Sciatic nerve (tissue), 2 donors: ENCODE results near the gene SLC35E4. TPM values are rescaled to one million over a fixed set of nuclear protein-coding genes. Genes with fewer than 3 reads are reported as not detected.
"Not testable (repeated sequence)": the region's sequence is repeated elsewhere in the genome, so short reads cannot be mapped to it uniquely, and the experiment has no call there.

ENCODE experiments used
- ATAC-seq: fragments of 200-7000 bp; cut with Tn5 transposase; one replicate; pipeline ENCODE4 v1.9.1; 2020; ENCODE audit warnings: mild to moderate bottlenecking, moderate library complexity
- DNase-seq: peaks from one replicate; pipeline ENCODE4 v3.0.0-alpha.2; 2020; ENCODE audit warnings: low spot score
- intact Hi-C: fragments of 100-400 bp; cut with DNase I; formaldehyde crosslinking; loops from one replicate; pipeline ENCODE4 v1.14.2; 2022
- total RNA-seq: library from RNA; stranded (reverse); fragmentation: NEBNext Ultra II Directional; extraction: Animal tissue kit (Norgen Biotek cat#: 25700); gene quantifications from one replicate; pipeline ENCODE4 v1.2.1, GENCODE V29; 2021
- donor health status: DM: no; HTN: no; CAD: no.
- donor health status: DM: no; HTN: no; CAD: no.

The SLC35E4 gene
- total RNA-seq, 1 donor from 2014 or later: 3.4 TPM

DNA sequence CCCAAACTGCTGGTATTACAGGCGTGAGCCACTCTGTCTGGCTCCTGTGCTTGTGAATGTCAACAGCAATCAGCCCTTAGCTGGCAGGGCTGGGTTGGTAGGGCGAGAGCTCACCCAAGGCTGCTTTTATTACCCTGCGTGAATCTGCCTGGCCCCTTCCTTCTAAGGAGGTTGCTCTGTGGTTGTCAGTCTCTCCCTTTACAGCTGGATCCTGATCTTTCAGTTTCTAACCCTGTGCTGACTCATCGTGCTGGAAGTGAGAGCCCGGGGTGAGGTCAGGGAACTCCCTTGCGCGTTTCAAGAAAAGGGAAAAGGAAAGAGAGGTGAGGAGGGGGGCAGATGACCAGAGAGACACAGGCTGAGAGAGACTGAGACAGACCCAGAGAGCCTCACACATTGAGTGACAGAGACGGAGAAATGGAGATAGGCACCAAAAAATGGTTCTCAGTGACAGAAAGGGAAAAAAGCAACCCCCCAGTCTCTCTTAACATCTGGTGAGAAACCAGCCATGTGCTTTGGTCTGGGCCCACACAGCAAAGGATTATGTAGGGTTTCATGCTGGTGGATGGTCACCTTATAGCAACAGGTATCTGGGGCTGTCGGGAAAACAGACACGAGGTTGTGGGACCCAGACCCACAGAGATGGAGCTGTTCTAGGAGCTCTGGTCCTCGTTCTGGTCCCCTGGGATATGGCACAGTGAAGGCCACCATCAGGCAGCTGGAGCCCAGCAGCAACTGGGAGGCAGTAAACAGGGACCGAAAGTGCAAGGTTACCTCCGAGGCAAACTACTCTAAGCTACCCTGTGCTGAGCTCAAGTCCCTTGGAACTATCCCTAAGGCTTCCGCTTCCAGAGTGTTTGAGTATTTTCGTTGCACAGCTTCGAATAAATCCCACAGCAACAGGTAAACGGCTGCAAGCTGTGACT is 26.1 kb upstream of the SLC35E4 start:
- peak; percentile 72 for DNase-seq
- ATAC-seq: peak; percentile 68
- intact Hi-C loops: no loop called here

DNA sequence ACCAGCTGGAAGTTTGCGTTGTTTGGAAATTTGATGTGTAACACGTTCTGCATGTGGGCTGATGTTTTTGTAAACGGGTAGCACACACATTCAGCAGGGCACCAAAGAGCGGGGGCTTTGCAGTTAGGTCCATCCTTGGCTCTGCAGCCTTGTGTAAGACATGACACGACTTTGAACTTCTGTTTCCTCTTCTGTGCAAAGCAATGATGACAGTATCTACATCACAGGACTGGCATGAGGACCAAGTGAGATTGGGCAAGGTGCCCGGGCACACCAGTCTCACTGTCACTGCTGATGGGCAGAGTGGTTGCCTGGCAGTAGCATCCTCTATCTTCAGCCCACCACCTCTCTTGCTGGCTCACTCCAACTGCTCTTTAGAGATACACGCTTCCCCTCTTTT is 25.3 kb upstream of the SLC35E4 start:
- intact Hi-C loops: no loop called here
- ATAC-seq: no peak
- no peak for DNase-seq

DNA sequence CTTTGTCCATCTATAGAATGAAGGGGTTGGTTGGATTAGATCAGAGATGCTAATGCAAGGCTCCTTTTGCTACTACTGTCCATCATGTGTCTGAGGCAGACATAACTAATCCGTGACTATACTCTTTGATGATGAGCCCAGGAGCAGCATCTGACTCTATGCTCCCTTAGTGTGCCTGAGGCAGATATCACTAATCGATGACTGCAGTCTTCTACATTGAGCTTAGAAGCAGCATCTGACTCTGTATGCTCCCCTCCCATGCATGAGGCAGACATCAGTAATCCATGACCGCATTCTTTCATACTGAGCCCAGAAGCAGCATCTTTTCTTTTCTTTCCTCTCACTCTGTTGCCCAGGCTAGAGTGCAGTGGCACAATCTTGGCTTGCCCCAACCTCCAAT is 24.4 kb upstream of the SLC35E4 start:
- DNase-seq (no peak), ATAC-seq (no peak)
- intact Hi-C loops: no loop called here

- intact Hi-C loops: no loop called here
- ATAC-seq: no peak
- no peak for DNase-seq
Measured at GRCh38 chr22:30612789-30613188, 22.8 kb upstream of the SLC35E4 start.

- intact Hi-C loops: no loop called here
- ATAC-seq: no peak
- no peak for DNase-seq
Measured at GRCh38 chr22:30614268-30614667, 21.3 kb upstream of the SLC35E4 start.

- no peak for DNase-seq
- intact Hi-C loops: no loop called here
- ATAC-seq: no peak
Measured at GRCh38 chr22:30614879-30615278, 20.7 kb upstream of the SLC35E4 start.

DNA sequence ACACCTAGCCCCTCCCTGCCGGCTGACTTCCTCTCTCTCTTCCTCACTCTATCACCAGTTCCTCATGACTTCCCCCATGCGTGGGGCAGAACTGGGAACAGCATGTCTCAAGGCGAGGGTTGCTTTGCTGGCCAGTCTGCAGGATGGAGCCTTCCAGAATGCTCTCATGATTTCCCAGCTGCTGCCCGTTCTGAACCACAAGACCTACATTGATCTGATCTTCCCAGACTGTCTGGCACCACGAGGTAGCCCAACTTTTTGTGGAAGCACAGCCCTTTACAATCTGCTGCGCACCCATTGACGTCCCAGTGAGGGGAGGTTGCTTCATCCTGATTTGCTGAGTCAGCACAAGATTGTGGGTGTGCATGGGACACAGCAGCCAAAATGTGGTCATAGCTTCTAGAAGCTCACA is 20.0 kb upstream of the SLC35E4 start:
- intact Hi-C loops: no loop called here
- ATAC-seq: peak; percentile 26
- no peak for DNase-seq

- intact Hi-C loops: no loop called here
- DNase-seq: no peak
- no peak for ATAC-seq
Measured at GRCh38 chr22:30617819-30618218, 17.8 kb upstream of the SLC35E4 start.

- DNase-seq, ATAC-seq, intact Hi-C loops: not testable (repeated sequence)
Measured at GRCh38 chr22:30619909-30620308, 15.7 kb upstream of the SLC35E4 start.

DNA sequence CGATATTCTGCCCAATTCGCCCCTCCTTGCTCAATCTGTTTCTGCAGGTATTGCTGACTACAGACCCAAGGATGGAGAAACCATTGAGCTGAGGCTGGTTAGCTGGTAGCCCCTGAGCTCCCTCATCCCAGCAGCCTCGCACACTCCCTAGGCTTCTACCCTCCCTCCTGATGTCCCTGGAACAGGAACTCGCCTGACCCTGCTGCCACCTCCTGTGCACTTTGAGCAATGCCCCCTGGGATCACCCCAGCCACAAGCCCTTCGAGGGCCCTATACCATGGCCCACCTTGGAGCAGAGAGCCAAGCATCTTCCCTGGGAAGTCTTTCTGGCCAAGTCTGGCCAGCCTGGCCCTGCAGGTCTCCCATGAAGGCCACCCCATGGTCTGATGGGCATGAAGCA is 9.2 kb upstream of the SLC35E4 start:
- ATAC-seq: no peak
- no peak for DNase-seq
- intact Hi-C loops: no loop called here

GRCh38 chr22:30627471-30627870 is 8.1 kb upstream of the SLC35E4 start:
- ATAC-seq: no peak
- intact Hi-C loops: no loop called here

DNA sequence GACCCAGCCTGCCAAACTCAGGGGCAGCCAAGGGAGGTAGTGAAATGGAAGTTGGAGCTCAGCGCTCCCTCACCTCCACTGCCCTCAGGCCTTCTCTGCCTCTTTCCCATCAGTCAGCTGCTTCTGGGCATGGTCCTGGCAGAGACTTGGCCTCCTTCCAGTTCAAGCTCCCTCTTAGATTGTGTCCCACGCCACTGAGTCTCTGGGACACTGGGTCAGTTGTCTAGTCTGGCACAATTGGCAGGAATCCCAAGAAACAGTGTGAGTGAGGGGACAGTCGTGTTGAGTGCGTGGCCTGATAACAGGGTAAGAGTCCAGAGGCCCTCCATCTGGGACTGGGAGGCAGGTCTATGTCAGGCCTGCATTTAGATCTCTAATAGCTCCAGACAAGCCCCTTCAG is 7.1 kb upstream of the SLC35E4 start:
- no peak for DNase-seq
- intact Hi-C loops: no loop called here
- ATAC-seq: no peak

More at GRCh38 chr22:30627471-30627870, 8.1 kb upstream of the SLC35E4 start:
- no peak for DNase-seq

DNA sequence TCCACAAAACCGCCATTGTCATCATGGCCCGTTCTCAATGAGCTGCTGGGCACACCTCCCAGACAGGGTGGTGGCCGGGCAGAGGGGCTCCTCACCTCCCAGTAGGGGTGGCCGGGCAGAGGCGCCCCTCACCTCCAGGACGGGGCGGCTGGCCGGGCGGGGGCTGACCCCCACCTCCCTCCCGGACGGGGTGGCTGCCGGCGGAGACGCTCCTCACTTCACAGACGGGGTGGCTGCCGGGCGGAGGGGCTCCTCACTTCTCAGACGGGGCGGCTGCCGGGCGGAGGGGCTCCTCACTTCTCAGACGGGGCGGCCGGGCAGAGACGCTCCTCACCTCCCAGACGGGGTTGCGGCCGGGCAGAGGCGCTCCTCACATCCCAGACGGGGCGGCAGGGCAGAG is 4.1 kb upstream of the SLC35E4 start:
- ATAC-seq, DNase-seq: not testable (repeated sequence)
- intact Hi-C loops: loop anchor here (5.0 kb wide), 1 partner anchor 126 kb away; no protein-coding TSS in a partner anchor

GRCh38 chr22:30634471-30635233 is 929 bp upstream of the SLC35E4 start:
- intact Hi-C loops: loop anchor here (5.0 kb wide), 1 partner anchor 123 kb away; no protein-coding TSS in a partner anchor
- peak; percentile 95 for DNase-seq
- ATAC-seq: peak; percentile 90

- no peak for ATAC-seq
Measured at GRCh38 chr22:30636226-30637077, 871 bp downstream of the SLC35E4 start.

GRCh38 chr22:30637701-30638114 is 2.1 kb downstream of the SLC35E4 start:
- intact Hi-C loops: no loop called here
- no peak for DNase-seq
- ATAC-seq: no peak

More at GRCh38 chr22:30636226-30637077, 871 bp downstream of the SLC35E4 start:
- no peak for DNase-seq
- intact Hi-C loops: no loop called here

DNA sequence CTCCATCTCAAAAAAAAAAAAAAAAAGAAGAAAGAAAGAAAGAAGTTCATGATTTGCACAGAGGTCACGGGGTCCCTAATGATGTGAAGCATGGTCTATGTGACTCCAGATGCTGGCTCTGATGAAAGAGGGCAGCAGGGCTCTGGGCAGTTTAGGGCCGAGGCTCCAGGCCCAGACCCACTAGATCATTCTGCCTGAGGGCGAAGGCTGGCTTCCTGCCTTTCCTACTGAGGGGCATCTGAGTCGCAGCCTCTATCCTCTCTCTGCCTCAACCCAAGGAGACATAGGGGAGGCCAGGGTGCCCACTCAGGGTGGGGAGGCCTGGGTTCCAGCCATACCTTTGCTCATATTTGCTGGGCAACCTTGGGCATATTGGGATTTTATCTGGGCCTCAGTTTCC is 4.8 kb downstream of the SLC35E4 start:
- DNase-seq (no peak), ATAC-seq (no peak)
- intact Hi-C loops: no loop called here

GRCh38 chr22:30640839-30641430 is 5.4 kb downstream of the SLC35E4 start:
- no peak for DNase-seq
- intact Hi-C loops: no loop called here
- ATAC-seq: no peak
